DMS53 treated with DMSO at 0.1 percent for 48 hours (cell line): ENCODE results near the gene DUSP9.

Experiments used
- DNase-seq: peaks from one replicate; lab custom pipeline; 2025; ENCODE audit not compliant: unreplicated experiment; lab: John Stamatoyannopoulos, UW

DUSP9 gene

DNA sequence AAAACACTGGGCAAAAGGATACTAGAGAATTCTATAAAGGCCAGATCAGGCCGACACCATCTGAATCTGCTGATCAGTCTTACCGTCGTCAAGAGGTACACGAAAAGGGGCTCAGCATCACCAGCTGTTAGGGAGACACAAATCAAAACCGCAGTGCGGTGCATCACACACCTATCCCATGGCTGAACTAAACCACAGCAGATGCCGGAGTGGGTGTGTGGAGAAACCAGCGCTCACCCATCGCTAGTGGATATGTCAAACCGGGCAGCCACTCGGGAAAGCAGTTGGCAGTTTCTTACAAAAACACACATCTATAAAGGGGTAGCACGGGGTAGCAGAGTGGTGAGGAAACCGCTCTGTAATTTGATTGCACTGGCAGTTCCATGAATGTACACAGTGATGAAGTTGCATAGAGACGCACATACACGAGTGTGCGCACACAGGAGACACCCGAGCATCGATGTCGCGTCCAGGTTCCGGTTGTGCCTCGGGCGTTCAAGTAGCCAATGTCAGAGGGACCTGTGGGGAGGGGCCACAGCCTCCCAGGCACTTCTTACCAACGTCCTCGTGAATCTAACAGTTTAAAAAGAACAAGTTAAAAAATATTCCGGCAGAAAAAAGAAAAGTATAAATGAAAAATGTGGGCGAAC, 24.9 kb upstream of the DUSP9 start:
- DNase-seq = no peak

DNA sequence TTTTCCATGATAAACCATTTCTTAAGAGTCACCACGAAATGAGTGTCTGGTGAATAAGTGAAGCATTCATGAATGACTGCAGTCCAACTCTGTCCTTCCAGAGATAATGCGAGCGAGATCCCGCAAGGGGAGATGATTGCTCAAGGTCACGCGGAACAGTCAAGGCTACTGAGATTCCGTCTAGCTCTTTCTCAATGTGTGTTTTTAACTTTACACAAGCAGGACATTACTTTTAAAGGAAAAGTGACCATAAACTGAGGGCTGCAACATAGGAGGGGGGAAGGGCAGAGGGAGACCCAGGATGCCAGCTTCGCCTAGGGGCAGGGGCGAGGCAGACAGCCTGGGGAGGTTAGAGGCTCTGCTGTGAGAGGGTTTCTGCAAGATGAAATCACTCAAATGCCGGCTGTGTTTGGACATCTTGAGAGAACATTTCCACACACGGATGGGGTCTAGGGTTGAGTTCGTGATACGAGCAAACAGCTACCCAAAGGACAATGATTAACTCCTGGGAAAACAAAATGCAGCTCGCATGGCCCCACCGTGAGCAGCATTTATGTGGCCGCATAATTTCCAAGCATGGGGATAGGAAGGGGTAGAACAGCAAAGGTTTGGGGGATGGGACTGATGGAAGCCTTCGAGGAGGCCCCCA, 24.2 kb upstream of the DUSP9 start:
- no peak for DNase-seq

DNA sequence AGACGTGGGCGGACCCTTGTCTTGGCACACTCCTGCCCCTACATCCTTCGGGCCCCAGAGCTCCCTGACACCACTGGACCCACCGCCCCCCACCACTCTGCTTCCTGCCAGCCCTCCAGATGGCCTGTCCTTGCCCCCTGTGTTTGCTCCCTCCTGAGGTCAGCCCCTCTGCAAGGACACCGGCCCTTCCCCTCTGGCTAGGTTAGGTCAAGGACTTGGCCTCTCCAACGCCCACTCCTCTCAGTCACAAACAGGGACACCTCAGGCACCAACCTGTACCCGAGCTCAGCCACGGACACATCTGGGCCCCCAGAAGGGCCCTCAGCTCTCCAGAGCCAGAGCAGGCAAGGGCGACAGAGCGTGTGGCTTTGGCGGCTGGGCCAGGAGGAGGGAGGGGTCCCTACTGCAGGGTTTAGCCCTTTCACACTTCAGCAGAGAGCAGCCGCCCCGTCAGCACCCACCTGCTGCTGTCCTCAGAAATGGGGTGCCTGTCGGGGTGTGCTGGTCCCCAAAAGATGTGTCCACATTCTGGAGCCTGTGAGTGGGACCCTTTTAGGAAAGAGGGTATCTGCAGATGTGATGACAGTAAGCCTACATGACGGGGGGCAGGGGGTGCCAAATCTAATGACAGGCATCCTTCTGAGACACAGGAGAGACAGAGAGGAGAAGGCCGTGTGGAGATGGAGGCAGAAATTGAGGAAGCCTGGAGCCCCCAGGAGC, 23.5 kb upstream of the DUSP9 start:
- no peak for DNase-seq

DNA sequence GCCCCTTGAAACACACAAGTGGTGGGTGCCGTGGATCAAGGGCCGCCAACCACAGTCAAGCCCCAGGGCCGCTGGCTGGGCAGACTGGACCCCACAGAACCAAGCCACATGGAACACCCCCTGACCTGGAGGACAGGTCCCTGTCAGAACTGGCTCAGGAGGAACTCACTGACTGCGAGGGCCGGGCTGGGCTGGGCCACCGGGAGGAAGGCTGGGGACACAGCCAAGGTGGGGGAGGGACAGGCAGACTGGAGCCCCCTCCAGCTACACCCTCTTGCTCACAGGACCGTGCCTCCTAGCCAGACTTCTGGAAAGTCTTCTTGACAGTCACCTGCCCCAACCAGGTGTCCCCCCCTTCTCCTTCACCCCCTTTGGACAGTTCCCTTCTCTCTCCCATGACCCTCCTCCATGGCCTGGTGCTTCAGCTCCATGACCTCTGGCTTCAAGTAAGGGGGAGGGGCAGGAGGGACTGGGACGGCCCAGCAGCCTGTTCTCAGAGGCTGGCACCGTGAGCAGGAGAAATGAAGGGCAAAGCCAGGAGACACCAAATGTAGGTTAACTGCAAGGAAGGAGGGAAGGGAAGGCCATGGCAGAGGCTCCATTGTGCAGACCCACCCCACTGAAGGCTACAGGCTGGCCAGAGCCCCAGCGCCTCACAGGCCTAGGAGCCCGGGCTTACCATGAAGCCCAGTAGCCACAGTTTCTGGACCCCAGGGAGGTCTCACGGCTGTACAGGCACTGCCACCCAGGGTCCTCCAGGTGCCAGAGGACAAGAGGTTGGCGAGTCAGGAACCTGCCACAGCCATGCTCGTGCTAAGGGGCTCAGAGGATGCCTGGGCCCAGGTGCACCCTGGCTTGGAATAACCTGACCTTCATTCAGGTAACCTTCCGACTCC, 22.6 kb upstream of the DUSP9 start:
- DNase-seq = no peak

DNA sequence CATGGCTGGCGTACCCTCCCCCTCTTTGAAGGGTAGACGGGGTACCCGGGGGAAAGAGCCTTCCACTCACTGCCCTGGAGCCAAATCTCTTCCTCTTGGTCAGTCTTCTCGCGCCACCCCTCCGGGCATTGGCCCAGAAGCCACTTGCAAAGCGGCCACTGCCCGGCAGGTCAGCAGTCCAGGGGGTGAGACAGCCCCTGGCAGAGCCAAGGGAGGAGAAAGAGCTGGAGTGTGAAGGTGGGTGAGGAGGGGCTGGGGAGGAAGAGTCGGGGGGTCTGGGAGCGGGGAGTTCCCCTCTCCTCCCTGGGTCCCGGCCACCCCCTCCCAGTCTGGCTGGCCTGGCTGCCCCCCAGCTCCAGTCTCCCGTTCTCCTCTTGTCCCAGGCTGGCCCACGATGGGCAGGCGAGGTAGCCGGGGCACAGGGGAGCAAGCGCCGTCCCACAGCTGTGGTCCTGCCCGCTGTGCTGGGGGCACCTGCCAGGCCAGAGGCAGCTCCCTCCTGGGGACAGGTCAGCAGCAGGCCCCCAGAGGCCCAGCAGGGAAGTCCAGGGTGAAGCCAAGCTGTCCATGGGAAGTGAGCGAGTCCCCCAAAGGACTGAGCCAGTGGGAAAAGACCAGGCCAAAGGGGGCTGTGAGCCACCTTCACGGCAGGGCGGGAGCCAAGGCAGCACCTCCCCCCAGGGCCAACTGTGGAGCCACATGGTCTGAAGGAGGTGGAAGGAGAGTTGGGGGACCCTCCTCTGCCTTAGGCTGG, 21.6 kb upstream of the DUSP9 start:
- DNase-seq = no peak

DNA sequence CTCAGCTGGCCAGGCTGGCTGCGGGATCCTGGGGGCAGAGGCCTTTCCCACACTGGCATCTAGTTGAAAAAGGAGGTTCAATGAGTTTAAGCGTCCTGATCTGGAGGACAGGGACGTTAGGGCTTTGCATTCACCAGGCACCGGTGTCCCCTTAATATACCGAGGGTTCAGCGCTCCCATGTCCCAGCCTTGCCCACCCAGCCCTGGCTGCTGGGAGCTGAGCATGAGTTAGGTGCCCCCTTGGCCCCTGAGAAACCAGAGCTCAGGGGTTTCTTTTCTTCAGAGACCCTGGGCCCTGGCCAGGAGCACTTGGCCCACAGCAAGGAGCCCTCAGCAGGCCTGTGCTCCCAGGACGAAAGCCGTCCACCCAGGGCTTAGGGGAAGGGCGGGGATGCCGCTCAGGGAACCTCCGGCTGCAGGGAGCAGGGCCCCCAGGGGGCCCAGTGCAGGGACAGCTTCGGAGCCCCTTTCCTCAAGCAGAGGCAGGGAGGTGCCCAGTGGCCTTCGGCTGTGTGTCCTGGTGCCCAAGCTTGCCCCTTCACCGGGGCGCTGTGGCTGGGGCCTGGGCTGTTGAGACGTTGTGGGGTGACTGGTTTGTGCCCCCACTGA, 20.9 kb upstream of the DUSP9 start:
- DNase-seq = no peak

DNA sequence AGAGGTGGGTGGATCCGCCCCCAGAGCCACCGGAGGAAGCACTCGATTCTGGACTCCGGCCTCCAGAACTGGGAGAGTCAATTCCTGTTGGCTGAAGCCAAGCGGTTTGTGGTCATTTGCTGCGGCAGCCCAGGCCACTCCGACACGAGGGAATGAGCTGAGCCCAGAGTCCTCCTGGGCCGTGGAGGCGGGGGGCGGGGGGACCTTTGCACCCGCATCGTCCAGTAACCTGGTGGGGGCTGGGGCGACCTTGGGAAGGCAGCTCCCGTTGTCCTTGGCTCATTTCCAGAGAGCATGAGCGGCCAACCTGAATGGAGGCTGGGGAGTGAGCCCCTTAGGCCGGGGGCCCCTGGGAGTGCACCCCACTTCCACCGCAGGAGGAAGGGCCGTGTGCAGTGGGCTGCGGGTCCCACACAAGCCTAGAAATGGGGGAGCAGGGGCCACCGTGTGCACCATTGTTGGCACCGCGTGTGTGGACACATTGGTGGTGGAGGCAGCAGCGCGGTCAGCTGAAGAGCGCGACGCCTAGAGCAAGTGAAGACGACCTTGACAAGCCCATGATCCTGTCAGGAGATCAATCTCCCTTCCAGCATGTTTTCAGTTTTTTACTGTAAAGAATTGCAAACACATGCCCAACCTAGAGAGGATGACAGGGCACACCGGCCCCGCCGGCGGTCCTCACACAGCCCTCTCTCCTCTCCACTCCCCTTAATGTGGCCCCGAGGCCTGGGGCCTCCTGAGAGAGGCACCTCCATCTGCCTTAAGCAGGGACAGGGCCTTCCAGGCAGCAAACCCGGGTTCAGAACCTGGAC, 19.9 kb upstream of the DUSP9 start:
- no peak for DNase-seq

DNA sequence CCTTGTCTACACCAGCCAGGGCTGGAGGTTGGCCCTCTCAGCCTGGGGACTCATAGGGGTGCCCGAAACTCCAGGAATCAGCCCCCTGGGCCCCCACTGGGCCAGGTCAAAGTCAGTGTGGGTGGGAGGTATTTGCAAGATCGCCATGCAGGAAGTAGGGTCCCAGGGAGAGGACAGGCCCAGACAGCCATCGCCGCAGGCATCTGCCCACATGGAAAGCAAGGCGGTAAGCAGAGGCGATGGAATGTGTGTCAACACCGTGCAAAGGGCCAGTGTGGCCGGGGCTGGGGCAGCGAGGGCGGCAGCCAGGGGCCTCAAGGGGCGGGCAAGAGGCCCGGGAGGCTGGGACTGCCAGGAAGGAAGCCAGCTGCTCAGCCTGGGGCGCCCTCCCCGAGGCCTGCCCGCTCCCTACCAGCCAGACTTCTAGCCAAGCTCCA, 19.3 kb upstream of the DUSP9 start:
- no peak for DNase-seq

DNA sequence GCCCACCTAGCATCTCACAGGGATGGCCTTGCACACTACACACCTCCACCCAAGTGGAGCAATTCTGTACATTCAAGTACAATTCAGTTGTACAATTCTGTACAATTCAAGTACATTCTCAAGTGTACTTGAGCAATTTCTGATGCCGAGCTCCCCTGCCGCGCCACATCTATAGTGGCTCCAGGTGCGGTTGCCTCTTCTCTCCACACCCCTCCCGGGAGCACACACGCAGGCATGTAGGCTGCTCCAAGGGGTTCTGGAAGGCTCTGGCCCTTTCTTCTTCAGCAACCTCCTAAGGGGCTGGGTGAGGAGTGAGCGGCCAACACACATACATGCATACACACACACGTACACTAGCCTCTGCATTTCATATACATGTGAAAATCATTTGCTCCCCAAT, 18.9 kb upstream of the DUSP9 start:
- DNase-seq = no peak

DNA sequence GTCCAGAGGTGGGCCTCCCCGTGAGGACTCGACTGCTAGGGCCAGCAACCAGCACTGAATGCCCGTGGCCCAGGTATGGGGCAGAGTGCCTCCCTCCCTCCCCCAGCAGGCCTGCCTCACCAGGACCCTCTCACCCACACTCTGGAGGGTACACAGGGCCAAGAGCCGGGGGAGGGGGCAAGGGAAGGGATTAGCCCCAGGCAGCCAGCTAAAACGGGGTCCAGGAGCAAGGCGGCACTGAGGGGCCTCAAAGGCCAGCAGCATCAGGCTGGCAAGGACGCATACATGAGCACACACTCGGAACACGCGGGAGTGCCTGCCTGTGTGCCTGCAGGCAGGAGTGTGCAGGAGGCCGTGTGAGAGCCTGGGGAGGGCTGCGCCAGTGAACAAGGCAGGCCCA, 18.3 kb upstream of the DUSP9 start:
- DNase-seq = no peak

DNA sequence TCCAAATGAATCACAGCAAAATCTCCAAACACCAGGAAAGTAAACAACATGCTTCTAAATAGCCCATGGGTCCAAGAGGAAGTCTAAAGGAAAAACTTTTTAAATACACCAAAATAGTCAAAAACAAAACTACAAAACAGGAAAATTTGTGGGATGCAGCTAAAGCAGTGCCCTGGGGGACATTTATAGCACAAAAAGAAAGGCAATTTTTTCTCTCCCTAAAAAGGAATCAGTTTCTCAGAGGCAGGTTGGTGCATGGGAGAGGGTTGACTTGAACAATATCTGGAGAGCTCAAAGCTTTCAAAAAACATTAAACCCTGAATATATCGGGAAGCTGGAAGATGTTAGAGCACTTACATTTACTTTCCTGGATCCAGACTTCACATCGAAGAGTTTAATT, 15.7 kb upstream of the DUSP9 start:
- no peak for DNase-seq

DNA sequence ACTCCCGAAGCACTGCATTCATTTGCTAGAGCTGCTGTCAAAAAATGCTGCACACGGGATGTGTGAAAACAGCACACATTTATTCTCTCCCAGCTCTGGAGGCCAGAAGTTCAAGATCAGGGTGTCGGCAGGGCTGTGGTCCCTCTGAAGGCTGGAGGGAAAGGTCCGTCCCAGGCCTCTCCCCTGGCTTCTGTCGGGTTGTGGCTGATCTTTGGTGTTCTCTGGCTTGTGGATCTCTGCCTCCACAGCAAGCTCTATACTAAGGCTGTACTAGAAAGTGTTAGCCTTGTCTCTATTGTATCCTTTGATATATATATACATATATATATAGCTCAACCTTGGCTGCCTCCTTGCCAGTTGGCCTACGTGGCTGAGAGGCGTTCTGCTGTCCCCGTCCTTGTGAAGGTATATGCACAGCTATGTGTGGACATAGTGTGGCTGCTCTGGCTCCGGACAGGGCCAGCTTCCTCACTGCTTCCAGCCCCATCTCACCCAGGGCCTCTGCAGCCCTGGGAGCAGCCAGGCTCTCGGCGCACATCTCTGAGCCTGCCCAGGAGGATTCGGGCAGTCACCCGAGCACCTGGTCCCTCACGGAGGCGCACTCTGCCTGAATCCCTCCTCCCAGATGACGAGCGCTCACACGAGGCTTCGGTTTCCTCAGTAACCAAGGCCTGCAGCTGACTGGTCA, 15.0 kb upstream of the DUSP9 start:
- DNase-seq = no peak

DNA sequence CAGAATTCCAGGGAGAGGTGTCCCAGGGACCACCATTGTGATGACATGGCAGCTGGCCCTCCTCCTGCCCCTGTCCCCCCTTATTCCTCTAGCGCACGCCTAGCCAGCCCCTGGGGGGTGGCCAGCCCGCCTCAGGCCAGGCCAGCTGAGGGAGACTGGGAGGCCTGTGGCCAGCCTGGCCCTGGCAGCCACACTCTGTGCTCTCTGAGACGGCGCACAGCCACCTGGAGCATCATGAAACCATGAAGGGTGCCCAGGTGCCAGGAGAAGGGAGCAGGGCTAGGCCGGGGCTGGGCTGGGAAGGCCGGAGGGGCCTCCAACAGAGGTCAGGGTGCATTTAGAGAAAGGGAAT, 14.4 kb upstream of the DUSP9 start:
- DNase-seq = no peak

DNA sequence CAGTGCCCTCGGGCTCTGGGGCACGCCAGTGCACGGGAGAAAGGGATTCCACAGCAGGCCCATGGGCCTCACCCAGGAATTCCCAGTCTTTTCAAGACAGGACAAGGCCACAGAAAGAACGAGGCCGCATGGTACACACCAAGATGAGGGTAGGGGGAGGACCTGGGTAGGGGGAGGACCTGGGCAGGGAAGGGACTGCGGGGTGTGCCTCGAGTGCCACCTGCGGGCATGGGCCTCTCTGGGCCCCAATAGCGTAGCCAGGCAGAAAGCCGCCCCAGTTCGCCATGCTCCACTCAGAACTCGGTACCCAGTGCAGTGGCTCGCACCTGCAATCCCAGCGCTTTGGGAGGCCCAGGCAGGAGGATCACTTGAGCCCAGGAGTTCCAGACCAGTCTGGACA, 14.0 kb upstream of the DUSP9 start:
- no peak for DNase-seq

DNA sequence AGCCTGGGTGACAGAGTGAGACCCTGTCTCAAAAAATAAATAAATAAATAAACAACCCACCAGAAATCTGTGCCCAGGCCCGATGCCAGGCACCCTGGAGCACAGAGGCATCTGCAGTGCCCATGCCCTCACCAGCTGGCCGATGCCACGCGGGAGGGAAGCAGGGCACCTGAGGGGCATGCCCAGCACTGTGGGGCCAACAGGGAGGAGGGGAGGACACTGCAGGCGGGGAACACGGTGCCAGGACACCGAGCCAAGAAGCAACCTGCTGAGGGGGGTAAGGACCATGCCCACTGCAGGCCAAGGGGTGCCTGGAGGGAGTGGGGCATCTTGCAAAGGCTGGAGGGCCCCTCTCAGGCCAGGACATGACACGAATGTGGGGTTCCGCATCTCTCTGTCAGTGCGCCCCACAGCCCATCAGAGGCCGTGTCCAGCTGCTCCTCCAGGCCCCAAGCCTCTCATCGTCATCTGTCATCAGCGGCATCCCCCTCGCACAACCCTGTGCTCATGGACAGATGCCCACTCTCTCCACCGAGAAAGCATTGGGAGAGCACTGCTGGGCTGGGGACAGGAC, 13.3 kb upstream of the DUSP9 start:
- no peak for DNase-seq

DNA sequence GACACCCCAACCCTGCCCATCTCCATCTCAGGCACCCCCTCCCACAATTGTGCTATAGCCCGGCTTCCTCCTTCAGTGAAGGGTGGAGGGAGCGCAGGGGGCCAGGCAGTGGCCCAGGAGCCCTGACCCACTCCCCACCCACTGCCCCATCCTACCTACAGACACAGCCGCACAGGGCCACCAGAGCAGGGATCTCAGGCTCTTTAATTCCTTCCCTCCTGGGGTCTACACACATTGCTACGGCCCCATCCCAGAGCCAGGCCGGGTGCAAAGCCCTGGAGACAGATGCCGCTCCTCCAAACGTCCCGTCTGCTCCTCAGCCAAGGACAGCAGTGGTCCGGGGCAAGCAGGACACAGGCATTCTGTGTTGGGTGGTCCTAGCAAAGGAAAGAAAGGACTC, 12.8 kb upstream of the DUSP9 start:
- no peak for DNase-seq

DNA sequence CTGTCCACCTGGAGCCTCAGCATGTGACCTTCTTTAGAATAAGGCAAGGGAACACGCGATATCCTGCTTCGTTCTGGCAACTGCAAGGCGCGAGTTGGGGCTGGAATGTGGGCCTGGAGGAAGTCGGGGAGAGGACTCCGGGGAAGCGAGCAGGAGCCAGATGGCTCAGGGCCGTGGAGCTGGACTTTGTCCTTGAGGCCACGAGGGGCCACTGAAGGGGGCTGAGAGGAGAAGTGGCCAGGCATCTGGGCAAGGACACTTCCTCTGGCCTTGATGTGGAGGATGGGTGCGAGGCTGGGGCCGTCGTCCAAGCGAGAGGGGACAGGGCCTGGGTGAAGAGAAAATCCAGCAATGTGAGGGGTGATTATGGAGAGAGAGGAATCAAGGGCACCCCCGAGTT, 12.2 kb upstream of the DUSP9 start:
- no peak for DNase-seq

DNA sequence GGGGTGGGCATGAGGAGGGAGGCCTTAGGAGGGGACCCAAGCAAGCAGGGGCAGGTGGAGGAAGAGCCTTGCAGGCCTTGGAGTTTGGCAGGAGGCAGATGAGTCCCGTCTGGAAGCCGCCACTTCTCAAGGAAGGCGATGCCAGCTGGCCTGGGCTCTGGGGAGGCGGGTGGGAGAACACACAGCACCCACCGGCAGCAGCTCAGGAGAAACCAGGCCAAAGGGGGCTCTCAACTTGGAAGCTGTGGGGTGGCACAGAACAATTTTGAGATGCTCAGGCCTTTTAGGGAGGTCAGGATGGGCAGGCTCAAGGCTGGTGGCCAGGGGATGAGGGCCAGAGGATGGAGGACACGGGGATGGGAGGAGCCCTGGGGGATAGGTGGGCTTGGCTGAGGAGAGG, 11.6 kb upstream of the DUSP9 start:
- no peak for DNase-seq
